ENCODE measurements around the gene TRAPPC10. TPM values are rescaled to one million over a fixed set of nuclear protein-coding genes. Genes with fewer than 3 reads are reported as not detected.

Gene TRAPPC10
- total and polyA plus RNA-seq, 10 of the 15 experiments (the other 5 are each of a cell fraction or from before 2014, with no cell fraction given): 1.1 to 39.6 (median 28.2) TPM

DNA sequence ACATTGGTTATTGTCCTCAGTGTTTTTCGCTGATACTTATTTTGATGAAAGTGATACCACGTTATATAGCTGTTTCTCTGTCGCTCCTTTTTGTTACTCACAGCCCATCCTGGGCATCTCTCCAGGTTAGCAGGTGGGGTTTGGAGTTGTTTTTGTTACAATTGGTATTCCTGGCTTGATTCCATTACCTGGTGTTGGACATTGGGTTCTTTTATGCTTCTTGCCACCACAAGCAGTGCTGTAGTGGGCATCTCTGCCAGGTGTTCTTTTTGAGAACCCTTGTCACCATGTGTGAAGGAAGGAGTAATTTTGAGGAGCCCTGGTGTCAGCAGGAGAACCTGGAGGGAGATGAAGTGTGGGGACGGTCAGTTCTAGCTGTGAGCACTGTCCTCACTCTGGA lies 47.6 kb downstream of the TRAPPC10 start:
- no peak for TF ChIP-seq ESRRA (IDR thresholded peaks at IDR 0.05; ENCODE audit: low read length)
- FAIRE-seq (no peak), DNase-seq (ENCODE audit: low read depth, low spot score) (no peak), ATAC-seq (no peak)
- H3K36me3 ChIP-seq (ENCODE audit: control insufficient read depth in 2 of 2, insufficient read depth in 2 of 2, low read length in 1 of 2): peaks cover 35 to 36% of the 10 kb centered on the region in 2 experiments
- no TSS peak for BruUV-seq (replicated peaks)
- H2AFZ ChIP-seq (ENCODE audit: control insufficient read depth, low read depth, low read length): no peak overlapping the region
- H3K4me2 ChIP-seq (ENCODE audit: control insufficient read depth, insufficient read depth): no peak overlapping the region
- CTCF ChIA-PET: no interaction called here
- H3K4me3 ChIP-seq: no peak overlapping the region
- 98% methylated on average over 4 of the region's 4 CpGs for WGBS (ENCODE audit: insufficient coverage, insufficient replicate concordance, low lambda C conversion rate, missing lambda C conversion rate)
- no peak overlapping the region for H3K27ac ChIP-seq (ENCODE audit: control insufficient read depth, insufficient read depth)
- intact Hi-C loops (cut with micrococcal nuclease; ENCODE audit: unreplicated experiment) (no loop called here), in situ Hi-C loops (cut with MboI) (no loop called here)
- no peaks in the 10 kb centered on the region for H3K9me3 ChIP-seq (replicated peaks; ENCODE audit: control insufficient read depth, insufficient read depth, low read length)
- H4K20me1 ChIP-seq (ENCODE audit: control insufficient read depth, insufficient read depth): no peaks in the 10 kb centered on the region
- H3K79me2 ChIP-seq (ENCODE audit: control insufficient read depth, insufficient read depth, low read length): no peaks in the 10 kb centered on the region
- no peak overlapping the region for H3K9ac ChIP-seq (ENCODE audit: control insufficient read depth, insufficient read depth, low read length)
- POLR2A ChIA-PET: no interaction called here
- RAD21 ChIA-PET (ENCODE audit: unreplicated experiment): no interaction called here
- no peaks in the 10 kb centered on the region for H3K27me3 ChIP-seq (replicated peaks in 1 of 2; ENCODE audit: control insufficient read depth in 2 of 2, insufficient read depth in 2 of 2, low read length in 1 of 2)
- no peaks in the 10 kb centered on the region for H3K4me1 ChIP-seq (ENCODE audit: control insufficient read depth, insufficient read depth, low read length)
- SMC1A ChIA-PET (ENCODE audit: uncharacterized antibody, unreplicated experiment): interaction anchor here (1.1 kb wide), 1 partner anchor 46 kb away, joined by 3 read pairs; no protein-coding TSS in a partner anchor

DNA sequence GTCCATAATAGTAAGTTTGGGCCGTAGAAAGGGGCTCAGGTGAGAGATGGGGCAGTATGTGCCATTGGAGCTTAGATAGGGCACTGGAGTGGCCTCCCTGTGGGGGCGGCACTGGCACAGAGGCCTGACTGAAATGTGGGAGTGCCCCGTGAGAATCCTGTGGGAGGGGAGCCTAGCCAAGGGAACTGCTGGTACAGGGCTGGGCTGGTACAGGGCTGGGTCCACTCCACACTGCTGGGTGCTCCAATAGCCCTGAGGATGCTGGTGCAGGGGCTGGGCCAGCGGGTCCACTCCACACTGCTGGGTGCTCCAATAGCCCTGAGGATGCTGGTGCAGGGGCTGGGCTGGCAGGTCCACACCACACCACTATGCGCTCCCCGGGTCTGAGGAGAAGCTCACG lies 50.3 kb downstream of the TRAPPC10 start:
- H3K4me2 ChIP-seq (ENCODE audit: control insufficient read depth, insufficient read depth): no peak overlapping the region
- POLR2A ChIA-PET: no interaction called here
- CTCF ChIA-PET: no interaction called here
- WGBS (ENCODE audit: insufficient coverage, insufficient replicate concordance, low lambda C conversion rate, missing lambda C conversion rate): 90% methylated on average over 7 of the region's 7 CpGs
- no peak for FAIRE-seq
- TF ChIP-seq MTA3 (IDR thresholded peaks at IDR 0.05; ENCODE audit: borderline replicate concordance, low read length) (no peak), POLR2A (IDR thresholded peaks at IDR 0.05; ENCODE audit: low read depth, low read length) (peak; percentile 44)
- DNase-seq (ENCODE audit: low read depth, low spot score): no peak
- no peak overlapping the region for H3K27ac ChIP-seq (ENCODE audit: control insufficient read depth, insufficient read depth)
- BruUV-seq (replicated peaks): no TSS peak
- H3K27me3 ChIP-seq (replicated peaks in 1 of 2; ENCODE audit: control insufficient read depth in 2 of 2, insufficient read depth in 2 of 2, low read length in 1 of 2): no peaks in the 10 kb centered on the region
- no peaks in the 10 kb centered on the region for H4K20me1 ChIP-seq (ENCODE audit: control insufficient read depth, insufficient read depth)
- H3K79me2 ChIP-seq (ENCODE audit: control insufficient read depth, insufficient read depth, low read length): peaks cover 4% of the 10 kb centered on the region
- H2AFZ ChIP-seq (ENCODE audit: control insufficient read depth, low read depth, low read length): no peak overlapping the region
- H3K4me3 ChIP-seq: no peak overlapping the region
- RAD21 ChIA-PET (ENCODE audit: unreplicated experiment): no interaction called here
- intact Hi-C loops (cut with micrococcal nuclease; ENCODE audit: unreplicated experiment) (no loop called here), in situ Hi-C loops (cut with MboI) (no loop called here)
- H3K9me3 ChIP-seq (replicated peaks; ENCODE audit: control insufficient read depth, insufficient read depth, low read length): no peaks in the 10 kb centered on the region
- H3K4me1 ChIP-seq (ENCODE audit: control insufficient read depth, insufficient read depth, low read length): 0 out of 2 replicates have a peak, but pooled peaks cover 7% of the 10 kb centered on the region
- SMC1A ChIA-PET (ENCODE audit: uncharacterized antibody, unreplicated experiment): interaction anchor here (0.6 kb wide), 1 partner anchor 30 kb away, joined by 3 read pairs; no protein-coding TSS in a partner anchor
- H3K36me3 ChIP-seq (ENCODE audit: control insufficient read depth in 2 of 2, insufficient read depth in 2 of 2, low read length in 1 of 2): peaks cover 36 to 44% of the 10 kb centered on the region in 2 experiments
- H3K9ac ChIP-seq (ENCODE audit: control insufficient read depth, insufficient read depth, low read length): no peak overlapping the region
- no peak for ATAC-seq

Data from GM12878 (cell line).